ENCODE data around the gene DOK4. TPM values are rescaled to one million over a fixed set of nuclear protein-coding genes. Genes with fewer than 3 reads are reported as not detected.
"Not testable (repeated sequence)": the region's sequence is repeated elsewhere in the genome, so short reads cannot be mapped to it uniquely, and the experiment has no call there.

The DOK4 gene
- total and polyA plus RNA-seq, 5 donors, result 12.2 to 19.4 (median 15.3) TPM

DNA sequence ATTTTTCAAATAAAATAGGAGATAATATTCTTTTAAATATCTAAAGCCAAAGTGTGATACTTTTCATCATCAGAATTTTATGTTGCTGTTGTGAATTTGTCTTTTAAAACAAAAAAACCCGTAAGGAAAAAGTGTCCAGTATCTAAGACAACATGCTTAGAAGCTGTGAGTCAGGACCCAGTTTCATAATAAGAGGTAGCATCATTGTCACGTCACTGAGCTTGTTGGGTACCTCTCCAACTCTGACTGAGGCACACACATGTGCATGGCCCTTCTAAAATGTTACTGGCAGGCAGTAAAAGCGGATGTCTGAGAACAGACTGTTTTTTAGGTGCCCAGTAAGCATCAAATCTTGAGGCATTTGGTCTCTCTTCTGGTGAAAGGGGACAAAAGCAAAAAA lies 41.6 kb downstream of the DOK4 start:
- DNase-seq, result no peak
- Histone ChIP-seq H3K4me1 (ENCODE audit: control insufficient read depth, insufficient read depth, low read length) (no peaks in the 10 kb centered on the region), H3K27ac (ENCODE audit: low read length) (no peak overlapping the region), H3K4me3 (ENCODE audit: low read length) (no peak overlapping the region), H3K27me3 (ENCODE audit: control insufficient read depth, insufficient read depth) (no peaks in the 10 kb centered on the region), H3K9me3 (ENCODE audit: control insufficient read depth, low read length) (no peaks in the 10 kb centered on the region)
- no peak for ATAC-seq
- intact Hi-C loops (cut with DNase I), result no loop called here
- WGBS, result 76% methylated on average over 3 of the region's 3 CpGs

DNA sequence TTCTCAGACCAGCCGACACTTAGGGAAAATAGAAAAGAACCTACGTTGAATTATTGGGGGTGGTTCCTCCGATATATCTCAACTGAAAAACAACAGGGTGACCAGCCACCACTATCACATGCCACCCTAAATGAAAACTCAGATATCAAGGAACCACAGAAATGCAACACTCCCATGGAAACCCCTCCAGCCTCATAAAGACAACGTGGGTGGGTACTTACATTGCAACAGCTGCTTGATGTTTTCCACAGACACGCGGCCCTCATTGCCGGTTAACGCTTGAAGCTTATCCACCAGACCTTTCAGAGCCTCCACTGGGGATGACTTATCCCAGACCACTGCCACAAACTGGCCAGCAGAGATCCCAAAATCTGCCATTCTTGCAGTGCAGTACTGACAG lies 45.7 kb downstream of the DOK4 start:
- H3K4me3 ChIP-seq (ENCODE audit: low read length); ATAC-seq; H3K27ac ChIP-seq (ENCODE audit: low read length); DNase-seq; H3K9me3 ChIP-seq (ENCODE audit: control insufficient read depth, low read length); intact Hi-C loops (cut with DNase I); H3K4me1 ChIP-seq (ENCODE audit: control insufficient read depth, insufficient read depth, low read length); H3K27me3 ChIP-seq (ENCODE audit: control insufficient read depth, insufficient read depth): not testable (repeated sequence)
- 95% methylated on average over 8 of the region's 8 CpGs for WGBS

DNA sequence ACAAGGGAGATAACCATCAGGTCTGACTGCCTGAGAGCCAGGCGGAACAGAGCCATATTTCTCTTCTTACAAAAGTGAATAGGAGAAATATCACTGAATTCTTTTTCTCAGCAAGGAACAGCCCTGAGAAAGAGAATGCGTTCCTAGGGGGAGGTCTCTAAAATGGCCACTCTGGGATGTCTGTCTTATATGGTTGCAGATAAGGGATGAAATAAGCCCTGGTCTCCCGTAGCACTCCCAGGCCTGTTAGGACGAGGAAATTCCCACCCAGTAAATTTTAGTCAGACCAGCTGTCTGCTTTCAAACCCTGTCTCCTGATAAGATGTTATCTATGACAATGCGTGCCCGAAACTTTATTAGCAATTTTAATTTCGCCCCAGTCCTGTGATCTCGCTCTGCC lies 46.3 kb downstream of the DOK4 start:
- DNase-seq; ATAC-seq; H3K27me3 ChIP-seq (ENCODE audit: control insufficient read depth, insufficient read depth); H3K4me3 ChIP-seq (ENCODE audit: low read length); H3K4me1 ChIP-seq (ENCODE audit: control insufficient read depth, insufficient read depth, low read length); H3K27ac ChIP-seq (ENCODE audit: low read length); H3K9me3 ChIP-seq (ENCODE audit: control insufficient read depth, low read length); intact Hi-C loops (cut with DNase I): not testable (repeated sequence)
- WGBS, result 97% methylated on average over 8 of the region's 8 CpGs

DNA sequence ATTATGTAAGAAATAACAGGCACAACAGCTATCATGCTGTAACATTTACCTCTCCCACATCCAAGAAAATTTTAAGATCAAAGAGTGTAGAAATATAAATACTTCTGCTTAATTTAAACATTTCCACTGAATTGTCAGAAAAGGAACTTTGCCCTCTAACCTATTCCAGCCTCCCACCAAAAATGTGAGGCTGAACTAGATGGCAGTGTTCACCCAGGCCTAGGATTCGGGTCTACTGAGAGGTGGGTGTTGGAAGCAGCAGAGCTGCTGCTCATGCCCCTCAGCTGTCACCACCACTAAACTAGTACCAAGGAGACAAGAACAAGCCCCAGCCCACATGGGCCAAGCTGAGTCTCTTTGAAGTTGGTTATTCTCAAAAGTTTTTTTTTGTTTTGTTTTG lies 50.5 kb downstream of the DOK4 start:
- intact Hi-C loops (cut with DNase I), result no loop called here
- Histone ChIP-seq H3K4me3 (ENCODE audit: low read length) (no peak overlapping the region), H3K9me3 (ENCODE audit: control insufficient read depth, low read length) (no peaks in the 10 kb centered on the region), H3K27ac (ENCODE audit: low read length) (no peak overlapping the region), H3K4me1 (ENCODE audit: control insufficient read depth, insufficient read depth, low read length) (no peaks in the 10 kb centered on the region), H3K27me3 (ENCODE audit: control insufficient read depth, insufficient read depth) (no peaks in the 10 kb centered on the region)
- WGBS, result 91% methylated on average over 1 of the region's 1 CpG
- no peak for DNase-seq
- ATAC-seq, result no peak

DNA sequence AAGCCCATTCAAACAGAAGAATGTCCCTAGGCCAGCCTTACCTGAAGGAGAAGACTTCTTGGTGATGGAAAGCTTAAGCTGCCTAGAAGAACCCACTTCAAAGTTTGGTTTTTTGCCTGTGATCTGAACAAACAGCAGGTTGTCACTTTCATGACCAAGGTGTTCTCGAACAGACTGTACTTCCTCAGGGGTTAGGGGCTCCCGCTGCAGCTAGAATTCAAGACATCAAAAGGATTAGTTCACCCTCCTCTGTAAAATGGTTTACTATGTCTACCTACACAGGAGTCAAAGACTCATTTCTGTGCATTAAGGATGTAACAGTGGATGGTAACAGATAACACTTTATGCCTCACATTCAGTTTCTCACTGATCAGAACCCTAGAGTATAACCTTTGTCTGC lies 52.3 kb downstream of the DOK4 start:
- no peak for DNase-seq
- no peak overlapping the region for H3K27ac ChIP-seq (ENCODE audit: low read length)
- H3K4me3 ChIP-seq (ENCODE audit: low read length), result no peak overlapping the region
- intact Hi-C loops (cut with DNase I), result no loop called here
- H3K27me3 ChIP-seq (ENCODE audit: control insufficient read depth, insufficient read depth), result no peaks in the 10 kb centered on the region
- 95% methylated on average over 2 of the region's 2 CpGs for WGBS
- ATAC-seq, result no peak
- no peaks in the 10 kb centered on the region for H3K9me3 ChIP-seq (ENCODE audit: control insufficient read depth, low read length)
- H3K4me1 ChIP-seq (ENCODE audit: control insufficient read depth, insufficient read depth, low read length), result no peaks in the 10 kb centered on the region

DNA sequence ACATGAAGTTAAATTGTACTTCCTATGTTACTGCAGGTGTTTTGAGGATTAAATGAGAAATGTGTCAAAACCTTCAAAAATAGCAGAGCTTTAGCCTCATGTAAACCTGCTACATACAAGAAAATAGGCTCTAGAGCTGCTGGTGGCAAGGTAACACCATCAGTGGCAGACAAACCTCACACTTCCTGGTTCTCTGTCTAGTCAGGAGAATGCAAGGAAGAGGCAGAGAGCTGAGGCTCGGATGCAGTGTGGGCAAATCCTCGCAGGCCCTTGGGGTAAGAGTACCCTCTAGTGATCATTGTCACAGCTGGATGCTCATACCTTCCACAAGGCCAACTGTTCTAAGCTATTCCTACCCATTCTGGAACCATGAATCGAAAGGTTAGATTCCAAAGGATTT lies 53.3 kb downstream of the DOK4 start:
- no peak overlapping the region for H3K27ac ChIP-seq (ENCODE audit: low read length)
- H3K4me1 ChIP-seq (ENCODE audit: control insufficient read depth, insufficient read depth, low read length), result no peaks in the 10 kb centered on the region
- intact Hi-C loops (cut with DNase I), result no loop called here
- no peaks in the 10 kb centered on the region for H3K9me3 ChIP-seq (ENCODE audit: control insufficient read depth, low read length)
- 83% methylated on average over 3 of the region's 3 CpGs for WGBS
- ATAC-seq (no peak), DNase-seq (no peak)
- H3K4me3 ChIP-seq (ENCODE audit: low read length), result no peak overlapping the region
- no peaks in the 10 kb centered on the region for H3K27me3 ChIP-seq (ENCODE audit: control insufficient read depth, insufficient read depth)

DNA sequence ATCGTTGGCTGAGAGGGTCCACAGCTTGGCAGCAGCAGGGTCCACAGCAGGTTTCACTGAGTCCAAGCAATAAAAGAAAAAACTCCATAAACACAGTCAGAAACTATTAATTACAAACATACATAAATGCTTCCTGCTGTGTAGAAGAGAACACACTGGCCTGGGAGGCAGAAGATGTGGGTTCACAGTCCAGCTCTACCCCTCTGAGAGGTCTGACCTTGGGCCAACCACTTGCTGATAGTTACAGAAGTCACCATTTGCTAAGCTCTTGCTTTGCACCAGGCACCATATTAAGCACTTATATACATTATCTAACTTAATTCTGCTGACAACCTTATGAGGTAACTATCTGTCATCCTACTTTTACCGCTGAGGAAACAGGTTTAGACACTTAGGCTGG lies 53.8 kb downstream of the DOK4 start:
- Histone ChIP-seq H3K4me1 (ENCODE audit: control insufficient read depth, insufficient read depth, low read length) (no peaks in the 10 kb centered on the region), H3K9me3 (ENCODE audit: control insufficient read depth, low read length) (no peaks in the 10 kb centered on the region), H3K27me3 (ENCODE audit: control insufficient read depth, insufficient read depth) (no peaks in the 10 kb centered on the region), H3K4me3 (ENCODE audit: low read length) (no peak overlapping the region), H3K27ac (ENCODE audit: low read length) (no peak overlapping the region)
- intact Hi-C loops (cut with DNase I), result no loop called here
- ATAC-seq, result no peak
- DNase-seq, result no peak
- 77% methylated on average over 2 of the region's 2 CpGs for WGBS

DNA sequence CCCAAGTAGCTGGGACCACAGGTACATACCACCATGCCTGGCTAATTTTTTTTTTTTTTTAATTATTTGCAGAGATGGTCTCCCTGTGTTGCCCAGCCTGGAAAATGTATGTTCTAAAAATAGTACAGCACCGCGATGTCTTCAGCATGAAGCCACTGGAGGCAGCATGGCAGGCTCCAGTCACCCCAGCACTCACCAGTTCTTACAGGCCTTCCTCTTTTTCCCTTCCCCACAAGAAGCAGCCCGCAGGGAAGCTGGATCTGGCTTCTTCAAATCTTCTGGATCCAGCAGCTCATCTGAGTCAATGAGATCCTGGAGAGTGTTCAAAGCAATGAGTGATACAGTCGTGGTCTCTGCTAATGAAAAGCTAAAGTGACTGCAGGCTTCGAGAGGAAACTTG lies 55.3 kb downstream of the DOK4 start:
- WGBS, result 79% methylated on average over 5 of the region's 5 CpGs
- no peak for DNase-seq
- H3K4me1 ChIP-seq (ENCODE audit: control insufficient read depth, insufficient read depth, low read length), result no peaks in the 10 kb centered on the region
- H3K27me3 ChIP-seq (ENCODE audit: control insufficient read depth, insufficient read depth), result no peaks in the 10 kb centered on the region
- no peak overlapping the region for H3K27ac ChIP-seq (ENCODE audit: low read length)
- H3K9me3 ChIP-seq (ENCODE audit: control insufficient read depth, low read length), result no peaks in the 10 kb centered on the region
- H3K4me3 ChIP-seq (ENCODE audit: low read length), result no peak overlapping the region
- intact Hi-C loops (cut with DNase I), result no loop called here
- ATAC-seq, result no peak

DNA sequence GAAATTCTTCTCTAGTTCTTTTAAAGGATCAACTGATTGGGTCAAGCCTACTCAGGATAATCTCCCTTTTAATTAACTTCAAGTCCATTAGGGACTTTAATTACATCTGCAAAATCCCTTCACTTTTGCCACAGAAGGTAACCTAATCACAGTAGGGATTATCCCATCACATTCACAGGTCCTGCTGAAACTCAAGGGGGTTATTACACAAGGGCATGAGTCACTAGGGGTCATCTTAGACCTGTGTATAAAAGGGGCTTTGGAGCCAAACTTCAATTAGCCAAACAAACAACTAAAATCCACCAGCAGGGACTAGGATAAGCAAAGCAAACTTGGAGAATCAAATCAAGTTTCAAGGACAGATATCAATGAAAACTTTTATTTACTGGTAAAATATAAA lies 58.5 kb downstream of the DOK4 start:
- Histone ChIP-seq H3K9me3 (ENCODE audit: control insufficient read depth, low read length) (no peaks in the 10 kb centered on the region), H3K4me1 (ENCODE audit: control insufficient read depth, insufficient read depth, low read length) (peaks cover 4% of the 10 kb centered on the region), H3K27me3 (ENCODE audit: control insufficient read depth, insufficient read depth) (no peaks in the 10 kb centered on the region), H3K4me3 (ENCODE audit: low read length) (no peak overlapping the region), H3K27ac (ENCODE audit: low read length) (no peak overlapping the region)
- DNase-seq, result no peak
- intact Hi-C loops (cut with DNase I), result loop anchor here in 1 of 4 donors (10.0 kb wide), 1 partner anchor 87 kb away; no protein-coding TSS in a partner anchor
- ATAC-seq, result no peak

DNA sequence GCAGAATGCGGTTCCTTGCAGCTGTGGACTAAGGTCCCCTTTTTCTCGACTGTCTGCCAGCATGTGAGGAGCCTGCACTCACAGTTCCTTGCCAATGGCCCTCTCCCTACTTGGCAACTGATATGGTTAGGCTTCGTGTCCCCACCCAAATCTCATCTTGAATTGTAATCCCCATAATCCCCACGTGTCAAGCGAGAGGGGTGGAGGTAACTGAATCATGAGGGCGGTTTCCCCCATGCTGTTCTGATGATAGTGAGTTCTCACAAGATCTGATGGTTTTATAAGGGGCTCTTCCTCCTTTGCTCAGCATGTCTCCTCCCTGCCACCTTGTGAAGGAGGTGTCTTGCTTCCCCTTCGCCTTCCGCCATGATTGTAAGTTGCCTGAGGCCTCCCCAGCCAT lies 59.0 kb downstream of the DOK4 start:
- H3K9me3 ChIP-seq (ENCODE audit: control insufficient read depth, low read length), result no peaks in the 10 kb centered on the region

DNA sequence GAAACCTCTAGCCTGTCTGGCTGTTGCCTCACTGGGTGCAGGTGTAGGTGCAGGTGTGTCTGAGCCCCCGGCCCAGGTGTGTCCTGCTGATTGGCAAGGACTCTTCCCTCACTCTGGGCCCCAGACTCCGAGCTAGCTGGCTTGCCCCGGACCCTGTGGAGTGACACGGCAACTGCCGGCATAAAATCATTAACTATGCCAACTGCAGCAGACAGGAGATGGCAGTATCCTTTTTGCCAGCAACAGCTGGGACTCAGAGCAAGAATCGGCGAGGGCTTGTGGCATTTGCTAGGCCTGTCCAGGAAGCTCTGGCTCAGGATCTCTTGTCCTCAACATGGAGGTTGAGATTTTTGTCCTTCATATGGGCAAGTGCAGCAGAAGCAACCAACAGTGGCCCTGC lies 59.9 kb downstream of the DOK4 start:
- intact Hi-C loops (cut with DNase I), result loop anchor here in 1 of 4 donors (10.0 kb wide), 1 partner anchor 88 kb away; no protein-coding TSS in a partner anchor
- DNase-seq, result no peak
- 88% methylated on average over 7 of the region's 7 CpGs for WGBS
- ATAC-seq, result no peak
- Histone ChIP-seq H3K4me1 (ENCODE audit: control insufficient read depth, insufficient read depth, low read length) (peaks cover 4% of the 10 kb centered on the region), H3K4me3 (ENCODE audit: low read length) (no peak overlapping the region), H3K27ac (ENCODE audit: low read length) (no peak overlapping the region), H3K27me3 (ENCODE audit: control insufficient read depth, insufficient read depth) (no peaks in the 10 kb centered on the region), H3K9me3 (ENCODE audit: control insufficient read depth, low read length) (no peaks in the 10 kb centered on the region)

More for the DNA sequence above, 59.0 kb downstream of the DOK4 start:
- 78% methylated on average over 8 of the region's 8 CpGs for WGBS
- DNase-seq, result no peak
- no peak for ATAC-seq
- Histone ChIP-seq H3K4me1 (ENCODE audit: control insufficient read depth, insufficient read depth, low read length) (peaks cover 4% of the 10 kb centered on the region), H3K27me3 (ENCODE audit: control insufficient read depth, insufficient read depth) (no peaks in the 10 kb centered on the region), H3K27ac (ENCODE audit: low read length) (no peak overlapping the region), H3K4me3 (ENCODE audit: low read length) (no peak overlapping the region)
- intact Hi-C loops (cut with DNase I), result loop anchor here in 1 of 4 donors (10.0 kb wide), 1 partner anchor 87 kb away; no protein-coding TSS in a partner anchor

DNA sequence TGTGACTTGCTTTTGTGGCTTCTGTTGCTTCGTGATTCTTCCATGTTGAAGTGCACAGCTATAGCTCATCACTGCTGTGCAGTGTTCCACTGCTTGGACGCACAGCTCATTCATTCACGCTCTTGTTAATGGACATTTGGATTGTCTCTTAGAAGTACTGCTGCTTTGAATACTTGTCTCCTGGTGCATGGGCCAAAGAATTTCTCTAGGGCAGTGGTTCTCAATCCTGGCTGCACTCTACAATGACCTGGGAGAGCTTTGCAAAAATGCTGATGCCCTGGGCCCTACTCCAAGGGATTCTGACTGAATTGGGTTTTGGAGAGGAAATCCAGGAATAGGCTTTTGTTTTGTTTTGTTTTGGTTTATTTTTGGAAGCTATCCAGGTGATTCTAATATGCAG lies 61.7 kb downstream of the DOK4 start:
- no peak for DNase-seq

More for the DNA sequence above, 61.7 kb downstream of the DOK4 start:
- peaks cover 4% of the 10 kb centered on the region for H3K4me1 ChIP-seq (ENCODE audit: control insufficient read depth, insufficient read depth, low read length)
- H3K27ac ChIP-seq (ENCODE audit: low read length), result peak overlapping the region; percentile 32
- 48% methylated on average over 3 of the region's 3 CpGs for WGBS
- no peaks in the 10 kb centered on the region for H3K9me3 ChIP-seq (ENCODE audit: control insufficient read depth, low read length)
- H3K27me3 ChIP-seq (ENCODE audit: control insufficient read depth, insufficient read depth), result no peaks in the 10 kb centered on the region
- peak; percentile 22 to 38 for ATAC-seq
- intact Hi-C loops (cut with DNase I), result loop anchor here in 1 of 4 donors (10.0 kb wide), 1 partner anchor 90 kb away; no protein-coding TSS in a partner anchor
- no peak overlapping the region for H3K4me3 ChIP-seq (ENCODE audit: low read length)
